GM19043 (cell line): ENCODE data around the gene RUFY1.
A peak's percentile ranks its signal among the peaks of the same experiment; 100 is the strongest.
"Not testable (repeated sequence)": the region's sequence is repeated elsewhere in the genome, so short reads cannot be mapped to it uniquely, and the experiment has no call there.

Source experiments
- ATAC-seq: cut with Tn5 transposase; IDR thresholded peaks from one replicate; pipeline ENCODE4 v1.9.1; 2021; ENCODE audit warnings: low read depth; ENCODE audit not compliant: unreplicated experiment

RUFY1 gene

GRCh38 chr5:179620293-179620692 lies 69.9 kb downstream of the RUFY1 start:
- ATAC-seq, result no peak

- no peak for ATAC-seq
Measured at GRCh38 chr5:179620703-179621350, 70.5 kb downstream of the RUFY1 start.

GRCh38 chr5:179621551-179622214 lies 71.3 kb downstream of the RUFY1 start:
- ATAC-seq, result no peak

GRCh38 chr5:179623003-179623905 lies 72.9 kb downstream of the RUFY1 start, which contains the start of gene HNRNPH1:
Gene HNRNPH1, minus strand, starts transcription at chr5:179623671. Its CDS starts 538 bp downstream, at chr5:179623133.
- peak; percentile 59 for ATAC-seq

- ATAC-seq, result peak; percentile 3
Measured at GRCh38 chr5:179623906-179624741, 73.8 kb downstream of the RUFY1 start.

GRCh38 chr5:179624841-179625271 lies 74.5 kb downstream of the RUFY1 start:
- ATAC-seq, result no peak

GRCh38 chr5:179633501-179634369 lies 83.4 kb downstream of the RUFY1 start:
- ATAC-seq, result peak; percentile 67

- peak; percentile 86 for ATAC-seq
Measured at GRCh38 chr5:179634370-179635172, 84.2 kb downstream of the RUFY1 start.

- not testable (repeated sequence) for ATAC-seq
Measured at GRCh38 chr5:179639296-179639695, 88.9 kb downstream of the RUFY1 start.

- ATAC-seq, result not testable (repeated sequence)
Measured at GRCh38 chr5:179641745-179642144, 91.4 kb downstream of the RUFY1 start.

GRCh38 chr5:179642626-179643025 lies 92.3 kb downstream of the RUFY1 start:
- ATAC-seq, result not testable (repeated sequence)

GRCh38 chr5:179643141-179643920 lies 93.0 kb downstream of the RUFY1 start:
- not testable (repeated sequence) for ATAC-seq

- not testable (repeated sequence) for ATAC-seq
Measured at GRCh38 chr5:179644766-179645165, 94.4 kb downstream of the RUFY1 start.

- no peak for ATAC-seq
Measured at GRCh38 chr5:179648410-179648809, 98.1 kb downstream of the RUFY1 start.

- not testable (repeated sequence) for ATAC-seq
Measured at GRCh38 chr5:179649166-179649703, 98.9 kb downstream of the RUFY1 start.

- not testable (repeated sequence) for ATAC-seq
Measured at GRCh38 chr5:179650245-179650644, 99.9 kb downstream of the RUFY1 start.

GRCh38 chr5:179653135-179653534 lies 102.8 kb downstream of the RUFY1 start:
- not testable (repeated sequence) for ATAC-seq
